ENCODE results near the gene OSBPL6. TPM values are rescaled to one million over a fixed set of nuclear protein-coding genes. Genes with fewer than 3 reads are reported as not detected.

OSBPL6 gene
- total and polyA plus RNA-seq, 2 of the 13 experiments (the other 11 are each of a cell fraction or from before 2014, with no cell fraction given), result 0.03 to 0.11 TPM

- CTCF ChIA-PET (ENCODE audit: low intra/inter-chr PET ratio, low total read pairs), result no interaction called here
- no peak for ATAC-seq
- in situ Hi-C loops (cut with HindIII; ENCODE audit: extremely low pct_ligation_motif_present, low pct_unique_long_range_greater_than_20kb), result no loop called here
Measured at GRCh38 chr2:178273787-178274360, 79.6 kb downstream of the OSBPL6 start.

GRCh38 chr2:178275600-178275999 lies 81.3 kb downstream of the OSBPL6 start:
- ChIA-PET POLR2A (no interaction called here), CTCF (ENCODE audit: low intra/inter-chr PET ratio, low total read pairs) (no interaction called here)
- no peak overlapping the region for H3K27ac ChIP-seq (ENCODE audit: extremely low read length, insufficient read depth, low read length)
- no peaks in the 10 kb centered on the region for H4K20me1 ChIP-seq (ENCODE audit: insufficient read depth, low read length)
- in situ Hi-C loops (cut with HindIII; ENCODE audit: extremely low pct_ligation_motif_present, low pct_unique_long_range_greater_than_20kb), result loop anchor here (5.0 kb wide), 1 partner anchor 143 kb away; no protein-coding TSS in a partner anchor
- H3K9ac ChIP-seq (ENCODE audit: insufficient read depth, low read depth, low read length), result no peak overlapping the region
- TF ChIP-seq GTF3A (CRISPR knock-in tag; conservative IDR thresholded peaks at IDR 0.05), result no peak
- TF ChIP-seq, protein P1, sequence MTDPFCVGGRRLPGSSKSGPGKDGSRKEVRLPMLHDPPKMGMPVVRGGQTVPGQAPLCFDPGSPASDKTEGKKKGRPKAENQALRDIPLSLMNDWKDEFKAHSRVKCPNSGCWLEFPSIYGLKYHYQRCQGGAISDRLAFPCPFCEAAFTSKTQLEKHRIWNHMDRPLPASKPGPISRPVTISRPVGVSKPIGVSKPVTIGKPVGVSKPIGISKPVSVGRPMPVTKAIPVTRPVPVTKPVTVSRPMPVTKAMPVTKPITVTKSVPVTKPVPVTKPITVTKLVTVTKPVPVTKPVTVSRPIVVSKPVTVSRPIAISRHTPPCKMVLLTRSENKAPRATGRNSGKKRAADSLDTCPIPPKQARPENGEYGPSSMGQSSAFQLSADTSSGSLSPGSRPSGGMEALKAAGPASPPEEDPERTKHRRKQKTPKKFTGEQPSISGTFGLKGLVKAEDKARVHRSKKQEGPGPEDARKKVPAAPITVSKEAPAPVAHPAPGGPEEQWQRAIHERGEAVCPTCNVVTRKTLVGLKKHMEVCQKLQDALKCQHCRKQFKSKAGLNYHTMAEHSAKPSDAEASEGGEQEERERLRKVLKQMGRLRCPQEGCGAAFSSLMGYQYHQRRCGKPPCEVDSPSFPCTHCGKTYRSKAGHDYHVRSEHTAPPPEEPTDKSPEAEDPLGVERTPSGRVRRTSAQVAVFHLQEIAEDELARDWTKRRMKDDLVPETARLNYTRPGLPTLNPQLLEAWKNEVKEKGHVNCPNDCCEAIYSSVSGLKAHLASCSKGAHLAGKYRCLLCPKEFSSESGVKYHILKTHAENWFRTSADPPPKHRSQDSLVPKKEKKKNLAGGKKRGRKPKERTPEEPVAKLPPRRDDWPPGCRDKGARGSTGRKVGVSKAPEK (CRISPR knock-in tag; IDR thresholded peaks at IDR 0.05; ENCODE audit: borderline replicate concordance), result no peak
- no peak for TF ChIP-seq TOPORS (CRISPR knock-in tag; IDR thresholded peaks at IDR 0.05)
- DNase-seq (ENCODE audit: low spot score) (no peak), ATAC-seq (no peak), FAIRE-seq (no peak)
- intact Hi-C loops (cut with micrococcal nuclease; ENCODE audit: unreplicated experiment), result loop anchor here (5.0 kb wide), 1 partner anchor 78 kb away; no protein-coding TSS in a partner anchor
- peaks cover 30% of the 10 kb centered on the region for H3K4me1 ChIP-seq (ENCODE audit: insufficient read depth, low read length)
- H3K4me3 ChIP-seq (replicated peaks in 1 of 3; ENCODE audit: insufficient read depth in 1 of 3, low read depth in 2 of 3, low read length in 3 of 3), result no peak overlapping the region
- no peak overlapping the region for H3K4me2 ChIP-seq (ENCODE audit: low read depth, low read length)
- no peaks in the 10 kb centered on the region for H3K36me3 ChIP-seq (replicated peaks in 1 of 2; ENCODE audit: control insufficient read depth in 1 of 2, insufficient read depth in 2 of 2, low read length in 2 of 2)
- H3K79me2 ChIP-seq (ENCODE audit: insufficient read depth, low read length), result no peaks in the 10 kb centered on the region
- no peak overlapping the region for H2AFZ ChIP-seq (ENCODE audit: low read length)
- no peaks in the 10 kb centered on the region for H3K27me3 ChIP-seq (ENCODE audit: control insufficient read depth in 1 of 2, insufficient read depth in 2 of 2, low read length in 2 of 2)
- 55% methylated on average over 5 of the region's 5 CpGs for WGBS (ENCODE audit: low lambda C conversion rate)
- H3K9me3 ChIP-seq (ENCODE audit: low read length), result no peaks in the 10 kb centered on the region
- BruUV-seq (replicated peaks), result no TSS peak

More at GRCh38 chr2:178273787-178274360, 79.6 kb downstream of the OSBPL6 start:
- POLR2A ChIA-PET, result interaction anchor here (0.7 kb wide), 1 partner anchor 152 kb away, joined by 3 read pairs; no protein-coding TSS in a partner anchor
- Histone ChIP-seq H2AFZ (ENCODE audit: low read length) (no peak overlapping the region), H3K79me2 (ENCODE audit: insufficient read depth, low read length) (no peaks in the 10 kb centered on the region), H3K27me3 (ENCODE audit: control insufficient read depth in 1 of 2, insufficient read depth in 2 of 2, low read length in 2 of 2) (no peaks in the 10 kb centered on the region), H3K9ac (ENCODE audit: insufficient read depth, low read depth, low read length) (no peak overlapping the region), H3K4me2 (ENCODE audit: low read depth, low read length) (no peak overlapping the region), H3K4me3 (replicated peaks in 1 of 3; ENCODE audit: insufficient read depth in 1 of 3, low read depth in 2 of 3, low read length in 3 of 3) (no peak overlapping the region), H3K27ac (ENCODE audit: extremely low read length, insufficient read depth, low read length) (no peak overlapping the region), H4K20me1 (ENCODE audit: insufficient read depth, low read length) (no peaks in the 10 kb centered on the region), H3K4me1 (ENCODE audit: insufficient read depth, low read length) (peaks cover 19% of the 10 kb centered on the region), H3K9me3 (ENCODE audit: low read length) (no peaks in the 10 kb centered on the region), H3K36me3 (replicated peaks in 1 of 2; ENCODE audit: control insufficient read depth in 1 of 2, insufficient read depth in 2 of 2, low read length in 2 of 2) (no peaks in the 10 kb centered on the region)
- no peak for TF ChIP-seq ERF (CRISPR knock-in tag; IDR thresholded peaks at IDR 0.05)
- no peak for TF ChIP-seq PAX8 (CRISPR knock-in tag; IDR thresholded peaks at IDR 0.05; ENCODE audit: borderline replicate concordance)
- TF ChIP-seq RAD21 (CRISPR knock-in tag; IDR thresholded peaks at IDR 0.05), result no peak
- TF ChIP-seq PCBP2 (optimal IDR thresholded peaks at IDR 0.05; ENCODE audit: low read depth, low read length, poor library complexity, severe bottlenecking), result no peak
- TF ChIP-seq LCORL (IDR thresholded peaks at IDR 0.05), result no peak
- TF ChIP-seq LCORL (CRISPR knock-in tag; IDR thresholded peaks at IDR 0.05), result no peak
- no peak for TF ChIP-seq ZNF274 (CRISPR knock-in tag; IDR thresholded peaks at IDR 0.05)
- no peak for TF ChIP-seq SRSF1 (optimal IDR thresholded peaks at IDR 0.05; ENCODE audit: low read depth, low read length)
- no peak for TF ChIP-seq ATF1 (CRISPR knock-in tag; IDR thresholded peaks at IDR 0.05)
- no peak for TF ChIP-seq KDM3A (CRISPR knock-in tag; IDR thresholded peaks at IDR 0.05; ENCODE audit: low read depth)
- no peak for TF ChIP-seq MED13 (CRISPR knock-in tag; IDR thresholded peaks at IDR 0.05)
- TF ChIP-seq ZBTB20 (CRISPR knock-in tag; IDR thresholded peaks at IDR 0.05; ENCODE audit: borderline replicate concordance, low read depth), result no peak
- TF ChIP-seq, protein P2, sequence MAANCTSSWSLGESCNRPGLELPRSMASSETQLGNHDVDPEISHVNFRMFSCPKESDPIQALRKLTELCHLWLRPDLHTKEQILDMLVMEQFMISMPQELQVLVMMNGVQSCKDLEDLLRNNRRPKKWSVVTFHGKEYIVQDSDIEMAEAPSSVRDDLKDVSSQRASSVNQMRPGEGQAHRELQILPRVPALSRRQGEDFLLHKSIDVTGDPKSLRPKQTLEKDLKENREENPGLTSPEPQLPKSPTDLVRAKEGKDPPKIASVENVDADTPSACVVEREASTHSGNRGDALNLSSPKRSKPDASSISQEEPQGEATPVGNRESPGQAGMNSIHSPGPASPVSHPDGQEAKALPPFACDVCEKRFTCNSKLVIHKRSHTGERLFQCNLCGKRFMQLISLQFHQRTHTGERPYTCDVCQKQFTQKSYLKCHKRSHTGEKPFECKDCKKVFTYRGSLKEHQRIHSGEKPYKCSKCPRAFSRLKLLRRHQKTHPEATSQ (CRISPR knock-in tag; IDR thresholded peaks at IDR 0.05; ENCODE audit: borderline replicate concordance), result no peak
- BruUV-seq (replicated peaks), result no TSS peak
- intact Hi-C loops (cut with micrococcal nuclease; ENCODE audit: unreplicated experiment), result no loop called here
- FAIRE-seq, result no peak
- WGBS (ENCODE audit: low lambda C conversion rate), result 17% methylated on average over 2 of the region's 2 CpGs
- DNase-seq (ENCODE audit: low spot score), result no peak
